ENCODE results near the gene KRT6B. TPM values are rescaled to one million over a fixed set of nuclear protein-coding genes. Genes with fewer than 3 reads are reported as not detected.

Gene KRT6B
- total and polyA plus RNA-seq, 9 of the 15 experiments (the other 6 are each of a cell fraction or from before 2014, with no cell fraction given): not detected

GRCh38 chr12:52445876-52446275 is 6.1 kb downstream of the KRT6B start (continued):
- TF ChIP-seq THAP12 (CRISPR knock-in tag; IDR thresholded peaks at IDR 0.05) (no peak), FOXJ3 (CRISPR knock-in tag; IDR thresholded peaks at IDR 0.05) (no peak), HOXB6 (CRISPR knock-in tag; IDR thresholded peaks at IDR 0.05; ENCODE audit: borderline replicate concordance) (no peak), NR0B1 (IDR thresholded peaks at IDR 0.05; ENCODE audit: partially characterized antibody) (no peak), DPF2 (IDR thresholded peaks at IDR 0.05) (no peak)

GRCh38 chr12:52444647-52445595 is 7.0 kb downstream of the KRT6B start:
- Histone ChIP-seq H3K79me2 (ENCODE audit: control insufficient read depth, insufficient read depth, low read length) (no peaks in the 10 kb centered on the region), H2AFZ (ENCODE audit: low read depth, low read length) (no peak overlapping the region), H4K20me1 (replicated peaks; ENCODE audit: control insufficient read depth, insufficient read depth, low read length) (no peaks in the 10 kb centered on the region; the same call in 1 of the 2 replicates), H3K4me2 (ENCODE audit: insufficient read depth, low read length) (no peak overlapping the region), H3K4me3 (no peak overlapping the region), H3K27ac (ENCODE audit: extremely low read depth, low read depth, low read length) (no peak overlapping the region), H3K27me3 (ENCODE audit: control insufficient read depth in 2 of 2, insufficient read depth in 2 of 2, low read length in 2 of 2) (peaks cover 2 to 39% of the 10 kb centered on the region in 2 experiments; a peak in 3 of 5 replicates), H3K9ac (ENCODE audit: insufficient read depth in 1 of 2, low read depth in 2 of 2, low read length in 2 of 2) (no peak overlapping the region), H3K36me3 (ENCODE audit: control insufficient read depth, insufficient read depth, low read length) (no peaks in the 10 kb centered on the region), H3K9me3 (replicated peaks; ENCODE audit: control insufficient read depth, insufficient read depth, low read depth, low read length) (no peaks in the 10 kb centered on the region), H3K4me1 (replicated peaks in 1 of 2; ENCODE audit: control insufficient read depth in 2 of 2, insufficient read depth in 2 of 2, low read length in 2 of 2) (no peaks in the 10 kb centered on the region), H3K9me1 (ENCODE audit: control insufficient read depth, insufficient read depth, low read length) (no peaks in the 10 kb centered on the region)
- ATAC-seq: no peak
- TF ChIP-seq HCFC1 (IDR thresholded peaks at IDR 0.05; ENCODE audit: low read depth, low read length) (no peak), FOXA3 (CRISPR knock-in tag; conservative IDR thresholded peaks at IDR 0.05 in 1 of 2, IDR thresholded peaks at IDR 0.05 in 1 of 2) (0 out of 4 replicates have a peak, but pooled peaks of 1 of the 2 experiments have one; percentile 9), CEBPB (tag; IDR thresholded peaks at IDR 0.05) (peak; percentile 16; the same call in 1 of the 2 replicates), SMARCB1 (IDR thresholded peaks at IDR 0.05; ENCODE audit: insufficient read length, low read depth) (no peak)
- CTCF ChIA-PET (ENCODE audit: low intra/inter-chr PET ratio): interaction anchor here (0.6 kb wide), 1 partner anchor 1312 kb away, joined by 3 read pairs; no protein-coding TSS in a partner anchor
- no peak for FAIRE-seq
- intact Hi-C loops (cut with micrococcal nuclease): no loop called here
- no peak for DNase-seq (ENCODE audit: extremely low read depth in 1 of 4, low spot score in 3 of 4)
- no TSS peak for BruUV-seq (replicated peaks)
- in situ Hi-C loops (cut with MboI): no loop called here
- 5% methylated on average over 10 of the region's 10 CpGs for WGBS (ENCODE audit: insufficient coverage, low coverage, missing lambda C conversion rate)
- POLR2A ChIA-PET: no interaction called here
